GM19397 (cell line): ENCODE measurements around the gene VWC2.
"Not testable (repeated sequence)": the region's sequence is repeated elsewhere in the genome, so short reads cannot be mapped to it uniquely, and the experiment has no call there.

Experiments
- ATAC-seq: cut with Tn5 transposase; IDR thresholded peaks from one replicate; pipeline ENCODE4 v1.9.1; 2021; ENCODE audit warnings: mild to moderate bottlenecking, moderate library complexity; ENCODE audit not compliant: unreplicated experiment

The VWC2 gene

GRCh38 chr7:49848211-49848841 lies 74.9 kb downstream of the VWC2 start:
- ATAC-seq: no peak

GRCh38 chr7:49850921-49851613 lies 77.6 kb downstream of the VWC2 start:
- no peak for ATAC-seq

GRCh38 chr7:49851614-49851934 lies 78.1 kb downstream of the VWC2 start:
- ATAC-seq: not testable (repeated sequence)

- peak; percentile 66 for ATAC-seq
Observed at GRCh38 chr7:49852619-49853462, 79.4 kb downstream of the VWC2 start.

- ATAC-seq: no peak
Observed at GRCh38 chr7:49855281-49855980, 82.0 kb downstream of the VWC2 start.

GRCh38 chr7:49860293-49860692 lies 86.9 kb downstream of the VWC2 start:
- no peak for ATAC-seq

- no peak for ATAC-seq
Observed at GRCh38 chr7:49866076-49866735, 92.8 kb downstream of the VWC2 start.

- ATAC-seq: no peak
Observed at GRCh38 chr7:49866910-49867309, 93.5 kb downstream of the VWC2 start.

GRCh38 chr7:49873420-49873819 lies 100.0 kb downstream of the VWC2 start:
- no peak for ATAC-seq

GRCh38 chr7:49875336-49875735 lies 101.9 kb downstream of the VWC2 start:
- no peak for ATAC-seq

GRCh38 chr7:49876202-49876601 lies 102.8 kb downstream of the VWC2 start:
- no peak for ATAC-seq

GRCh38 chr7:49878089-49878488 lies 104.7 kb downstream of the VWC2 start:
- no peak for ATAC-seq

- ATAC-seq: no peak
Observed at GRCh38 chr7:49878627-49879026, 105.2 kb downstream of the VWC2 start.

- no peak for ATAC-seq
Observed at GRCh38 chr7:49883933-49884332, 110.5 kb downstream of the VWC2 start.

GRCh38 chr7:49885593-49886285 lies 112.3 kb downstream of the VWC2 start:
- peak; percentile 68 for ATAC-seq

- no peak for ATAC-seq
Observed at GRCh38 chr7:49892481-49892880, 119.0 kb downstream of the VWC2 start.

GRCh38 chr7:49893131-49893530 lies 119.7 kb downstream of the VWC2 start:
- ATAC-seq: no peak

- no peak for ATAC-seq
Observed at GRCh38 chr7:49894543-49894942, 121.1 kb downstream of the VWC2 start.

- no peak for ATAC-seq
Observed at GRCh38 chr7:49911909-49912308, 138.5 kb downstream of the VWC2 start.

GRCh38 chr7:49926720-49927119 lies 153.3 kb downstream of the VWC2 start:
- ATAC-seq: no peak
